HG02973 (cell line): ENCODE results near the gene TTYH1.
"Not testable (repeated sequence)": the region's sequence is repeated elsewhere in the genome, so short reads cannot be mapped to it uniquely, and the experiment has no call there.

Experiments used
- ATAC-seq: cut with Tn5 transposase; IDR thresholded peaks from one replicate; pipeline ENCODE4 v1.9.1; 2021; ENCODE audit warnings: moderate library complexity; ENCODE audit not compliant: unreplicated experiment

TTYH1 gene

DNA sequence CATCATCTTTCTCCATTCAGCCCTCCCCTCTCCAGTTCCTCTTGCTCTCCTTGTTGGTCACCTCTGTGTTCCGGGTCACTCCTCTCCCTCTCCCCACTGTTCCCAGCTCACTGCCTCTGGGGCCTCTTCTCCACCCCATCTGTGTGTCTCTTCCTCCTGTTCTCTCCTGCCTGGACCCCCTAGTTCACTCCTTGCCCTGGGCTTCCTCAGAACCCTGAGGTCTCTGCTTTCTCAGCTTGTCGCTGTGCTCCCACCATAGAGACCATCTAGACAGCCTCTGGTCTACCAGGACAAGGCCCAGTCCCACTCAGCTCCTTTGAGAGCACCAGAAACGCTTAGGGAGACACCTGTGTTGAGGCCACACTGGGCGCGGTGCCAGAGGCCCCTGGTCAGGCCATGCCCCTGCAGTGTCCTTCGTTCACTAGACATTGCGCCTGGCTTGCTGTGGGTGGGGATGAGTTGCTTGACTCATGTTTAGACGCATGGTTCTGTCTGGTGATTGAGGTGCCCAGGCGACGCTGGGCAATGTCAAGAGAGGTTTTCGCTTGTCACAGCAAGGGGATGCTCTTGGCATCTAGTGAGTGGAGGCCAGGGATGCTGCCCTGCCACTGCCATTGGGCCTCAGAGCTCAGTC is 43.5 kb downstream of the TTYH1 start:
- no peak for ATAC-seq

DNA sequence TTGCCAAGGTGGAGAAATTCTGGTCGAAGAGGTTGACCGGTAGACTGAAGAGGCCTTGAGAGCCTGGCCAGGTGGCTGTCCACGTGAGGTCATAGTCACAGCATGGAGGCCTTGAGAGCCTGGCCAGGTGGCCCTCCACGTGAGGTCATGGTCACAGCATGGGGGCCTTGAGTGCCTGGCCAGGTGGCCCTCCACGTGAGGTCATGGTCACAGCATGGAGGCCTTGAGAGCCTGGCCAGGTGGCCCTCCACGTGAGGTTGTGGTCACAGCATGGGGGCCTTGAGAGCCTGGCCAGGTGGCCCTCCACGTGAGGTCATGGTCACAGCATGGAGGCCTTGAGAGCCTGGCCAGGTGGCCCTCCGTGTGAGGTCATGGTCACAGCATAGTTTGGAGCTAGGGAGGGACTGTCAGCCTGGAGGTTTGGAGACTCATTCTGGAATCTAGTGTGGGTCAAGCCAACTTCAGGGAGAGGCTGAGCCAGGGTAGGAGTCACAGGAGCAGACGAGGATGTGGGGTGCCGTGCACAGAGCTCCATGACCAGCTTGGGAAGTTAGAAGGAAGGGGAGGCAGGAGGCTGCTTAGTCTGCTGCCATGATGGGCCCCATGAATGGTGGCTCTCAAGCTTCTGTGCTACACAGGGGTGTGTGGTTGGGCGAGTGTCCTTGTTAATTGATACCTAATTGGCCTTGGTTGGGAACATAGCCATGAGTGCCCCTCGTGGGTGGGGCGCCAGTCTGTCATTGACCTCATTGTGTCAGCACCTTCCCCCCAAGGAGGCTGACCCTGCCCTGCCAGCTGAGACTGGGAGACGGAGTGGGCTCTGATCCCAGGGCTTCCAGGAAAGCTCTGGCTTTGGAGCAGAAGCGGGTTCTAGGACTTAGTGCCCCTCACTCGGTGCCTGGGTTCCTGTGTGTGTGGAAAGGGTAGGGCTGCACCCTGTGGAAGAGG is 44.3 kb downstream of the TTYH1 start:
- no peak for ATAC-seq

DNA sequence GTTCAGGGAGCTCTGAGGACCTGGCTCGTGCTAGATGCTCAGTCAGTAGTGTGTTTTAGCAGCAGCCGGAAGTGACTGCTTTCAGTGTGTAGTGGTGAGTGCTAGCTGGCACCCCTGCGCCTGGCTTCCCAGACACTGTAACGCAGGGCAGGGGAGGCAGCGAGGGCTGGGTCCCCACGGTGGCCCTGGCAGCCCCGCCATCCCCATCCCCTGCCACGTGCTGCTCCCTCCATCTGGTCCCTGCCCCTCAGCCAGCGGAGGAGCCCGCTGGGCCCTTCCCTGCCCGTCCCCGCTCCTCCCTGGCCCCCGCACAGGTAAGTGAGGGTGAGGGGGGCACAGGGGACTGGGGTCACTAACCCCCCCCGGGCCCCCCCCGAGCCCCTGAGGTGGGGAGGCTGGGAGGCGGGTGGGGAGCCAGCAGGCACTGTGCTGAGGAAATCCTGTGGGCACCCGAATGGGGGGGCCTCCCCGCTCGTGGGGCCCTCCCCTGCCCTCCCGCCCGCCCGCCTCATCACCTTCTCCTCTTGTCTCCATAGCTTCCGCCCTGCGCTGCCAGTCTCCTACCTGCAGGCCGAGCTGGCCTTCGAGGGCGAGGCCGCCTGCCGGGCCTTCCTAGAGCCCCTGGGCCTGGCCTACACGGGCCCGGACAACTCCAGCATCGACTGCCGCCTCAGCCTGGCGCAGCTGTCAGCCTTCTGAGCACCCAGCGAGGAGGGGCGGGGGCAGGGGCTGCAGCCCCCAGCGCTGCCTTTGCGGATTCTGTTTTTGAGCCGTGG is 45.2 kb downstream of the TTYH1 start:
- no peak for ATAC-seq

DNA sequence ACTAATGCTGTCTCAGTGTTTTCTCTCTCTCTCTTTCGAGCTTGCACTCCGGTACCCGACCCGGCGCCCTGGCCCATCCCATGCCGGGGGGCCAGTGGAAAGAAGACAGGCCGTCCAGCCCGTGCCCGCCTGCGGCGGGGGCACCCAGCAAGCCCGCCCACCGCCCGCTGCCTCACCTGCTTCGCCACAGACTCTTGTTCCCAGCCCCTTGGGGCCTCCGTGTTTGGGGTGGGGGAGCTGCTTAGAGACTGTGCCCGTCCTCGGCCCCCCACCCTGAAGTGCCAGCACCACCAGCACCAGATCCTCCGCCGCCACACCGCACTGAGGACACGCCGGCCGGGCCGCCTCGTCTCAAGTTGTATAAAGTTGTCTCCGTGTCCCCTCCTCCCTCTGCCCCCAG is 45.9 kb downstream of the TTYH1 start:
- no peak for ATAC-seq

DNA sequence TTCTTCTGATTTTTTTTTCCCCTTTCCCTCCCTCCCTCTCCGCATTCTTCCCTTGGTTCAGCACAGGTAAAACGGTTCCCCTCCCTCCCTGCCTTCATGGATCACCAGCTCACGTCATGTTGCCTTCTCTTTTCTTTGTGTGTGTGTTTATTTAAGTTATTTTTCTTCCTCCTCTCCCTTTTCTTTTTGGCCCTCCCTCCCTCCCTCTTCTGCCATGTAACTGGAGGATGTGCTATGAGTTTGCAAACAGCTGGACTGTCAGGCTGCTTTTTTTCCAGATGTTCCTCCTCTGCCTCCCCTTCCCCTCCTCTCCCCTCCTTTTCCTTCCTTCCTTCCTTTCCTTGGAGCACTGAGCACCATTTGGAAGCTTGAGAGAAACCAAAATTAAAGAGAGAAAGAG is 46.3 kb downstream of the TTYH1 start:
- ATAC-seq = no peak

DNA sequence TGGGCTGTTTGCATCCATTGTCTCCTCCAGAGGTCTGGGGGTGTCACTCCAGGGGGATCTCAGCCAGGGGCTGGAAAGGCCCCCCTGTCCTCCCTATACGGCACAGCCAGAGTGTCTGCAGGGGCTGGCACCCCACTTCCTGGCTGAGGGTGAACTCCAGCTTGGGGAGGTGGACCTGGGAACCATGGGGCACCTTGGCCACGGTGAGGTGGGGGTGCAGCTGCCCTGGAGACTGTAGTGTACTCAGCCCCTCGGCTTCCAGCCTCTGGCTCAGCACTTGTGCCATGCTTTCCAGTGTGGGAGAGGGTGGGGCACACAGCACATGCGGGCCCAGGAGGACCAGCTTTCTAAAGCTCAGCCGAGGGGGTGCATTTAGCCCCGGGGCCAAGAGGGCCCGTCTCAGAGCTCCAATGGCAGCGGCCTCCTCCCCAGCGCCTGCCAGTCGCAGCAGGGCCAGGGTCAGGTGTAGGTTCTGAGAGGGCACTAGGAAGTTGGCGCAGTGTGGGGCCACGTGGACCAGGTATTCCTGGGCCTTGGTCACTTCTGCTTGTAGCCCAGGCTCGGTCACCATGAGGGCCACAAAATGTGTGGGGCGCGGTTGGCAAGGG is 46.9 kb downstream of the TTYH1 start:
- no peak for ATAC-seq

DNA sequence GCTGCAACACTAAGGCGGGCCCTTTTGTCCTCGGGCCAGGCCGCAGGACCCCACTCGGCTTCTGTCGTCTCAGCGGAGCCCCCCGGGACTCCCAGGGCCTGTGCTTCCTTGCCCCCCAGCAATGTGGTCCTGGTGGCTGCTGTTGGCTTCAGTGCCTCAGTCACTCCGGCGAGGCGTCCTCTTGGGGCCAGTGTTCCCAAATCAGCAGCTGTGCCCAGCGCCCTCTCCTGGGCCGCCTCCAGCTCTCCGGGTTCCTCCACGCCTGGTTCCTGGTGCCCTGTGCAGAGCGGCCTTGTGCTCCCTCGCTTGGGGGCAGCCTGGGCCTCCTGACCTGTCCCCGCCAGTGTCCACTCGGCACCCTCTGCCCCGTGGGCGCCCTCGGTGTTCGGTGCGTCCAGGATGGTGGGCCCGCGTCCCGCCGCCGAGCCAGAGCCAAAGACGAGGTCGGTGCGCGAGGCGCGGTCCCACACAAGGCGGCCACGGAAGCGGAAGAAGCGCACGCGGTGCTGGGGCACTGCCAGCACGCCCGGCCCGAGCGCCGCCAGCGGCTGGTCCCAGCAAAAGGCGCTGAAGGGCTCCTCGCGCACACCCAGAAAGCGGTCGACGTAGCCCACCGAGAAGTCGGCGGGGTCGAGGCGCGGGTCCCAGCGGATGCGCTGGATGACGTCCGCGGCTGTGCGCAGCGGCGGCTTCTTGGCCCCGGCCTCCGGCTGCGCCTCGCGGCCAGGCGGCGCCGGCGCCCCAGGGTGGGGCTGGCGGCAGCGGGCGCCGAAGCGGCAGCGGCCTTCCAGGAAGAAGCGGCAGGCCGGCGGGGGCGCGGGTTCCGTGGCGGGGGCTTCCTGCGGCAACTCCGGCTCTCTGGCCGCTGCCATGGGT is 47.6 kb downstream of the TTYH1 start:
- peak; percentile 11 for ATAC-seq

DNA sequence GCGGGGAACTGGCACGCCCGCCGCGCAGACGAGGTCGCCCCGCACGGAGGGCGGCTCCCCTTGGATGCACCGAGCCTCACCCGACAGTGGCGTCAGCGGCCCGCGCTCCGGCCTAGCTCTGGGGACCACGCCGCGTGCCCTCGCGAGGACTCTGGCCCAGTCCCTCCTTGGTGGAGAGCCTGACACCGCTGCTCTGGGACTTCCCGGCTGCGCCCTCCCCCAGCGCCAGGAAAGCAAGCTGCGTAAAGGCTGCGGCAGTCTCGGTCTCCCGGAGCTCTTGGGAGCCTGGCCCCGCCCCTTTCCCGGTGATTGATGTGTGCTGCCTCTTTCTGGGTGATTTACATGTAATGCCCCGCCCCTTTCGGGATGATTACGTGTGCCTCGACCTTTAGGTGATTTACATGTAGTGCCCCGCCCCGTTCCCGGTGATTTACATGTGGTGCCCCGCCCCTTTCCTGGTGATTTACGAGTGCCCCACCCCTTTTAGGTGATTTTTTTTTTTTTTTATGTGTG is 48.3 kb downstream of the TTYH1 start, which contains the start of gene LENG9:
TSS of gene LENG9 (minus strand) at position 248 of the 513 bp plus-strand sequence. CDS start 252 bp downstream, outside the sequence.
- peak; percentile 48 for ATAC-seq

DNA sequence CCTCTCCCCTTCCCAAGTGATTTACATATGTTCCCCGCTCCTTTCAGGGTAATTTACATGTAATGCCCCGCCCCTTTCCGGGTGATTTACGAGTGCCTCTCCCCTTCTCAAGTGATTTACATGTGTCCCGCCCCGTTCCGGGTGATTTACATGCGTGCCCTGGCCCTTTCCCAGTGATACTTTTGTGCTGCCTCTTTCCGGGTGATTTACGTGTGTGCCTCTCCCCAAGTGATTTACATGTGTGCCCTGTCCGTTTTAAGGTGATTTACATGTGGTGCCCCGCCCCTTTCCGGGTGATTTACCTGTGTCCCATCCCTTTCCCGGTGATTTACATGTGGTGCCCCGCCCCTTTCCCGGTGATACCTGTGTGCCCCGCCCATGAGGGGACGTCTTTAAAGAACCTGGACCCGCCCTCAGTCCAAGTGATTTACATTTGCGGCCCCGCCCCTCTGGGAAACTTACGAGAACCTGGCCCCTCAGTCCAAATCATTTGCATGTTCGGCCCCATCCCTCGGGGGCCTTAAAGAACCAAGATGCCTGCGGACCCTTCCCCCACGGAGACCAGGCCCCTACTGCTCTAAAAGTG is 48.9 kb downstream of the TTYH1 start:
- peak; percentile 31 for ATAC-seq

DNA sequence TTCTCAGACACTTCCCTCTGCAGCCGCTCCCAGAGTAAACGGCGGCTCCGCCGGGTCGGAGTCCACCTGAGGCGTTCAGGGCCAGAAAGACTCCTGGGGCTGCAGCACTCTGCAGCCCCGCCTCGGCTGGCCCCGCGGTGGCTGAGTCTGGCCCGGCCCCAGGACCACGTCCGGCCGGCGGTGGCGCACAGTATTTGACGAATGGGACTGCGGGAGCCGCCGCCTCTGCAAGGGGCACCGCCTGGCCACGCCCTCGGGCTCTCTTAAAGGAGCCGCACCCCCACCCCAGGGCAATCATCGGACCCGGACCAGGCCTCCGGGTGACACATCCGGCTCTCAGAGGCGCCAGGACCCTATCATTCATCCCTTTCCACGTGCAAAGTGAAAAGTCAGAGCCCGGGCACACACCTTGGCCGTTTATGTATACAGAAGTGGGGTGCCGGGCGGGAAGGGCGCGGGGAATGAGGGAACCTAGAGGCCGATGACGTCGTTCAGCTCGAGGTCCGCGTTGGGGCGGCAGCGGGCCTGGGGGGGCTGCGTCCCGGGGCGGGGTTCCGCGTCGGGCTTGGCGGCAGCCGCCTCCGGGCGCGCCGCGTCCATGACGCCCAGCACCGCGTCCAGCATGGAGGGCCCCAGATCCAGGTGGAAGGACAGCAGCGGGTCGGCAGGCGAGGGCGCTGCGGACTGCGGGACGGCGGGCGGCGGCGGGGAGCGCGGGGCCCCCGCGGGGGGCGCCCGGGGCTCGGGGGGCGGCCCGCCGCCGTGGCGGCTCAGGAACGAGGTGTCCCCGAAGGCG is 49.6 kb downstream of the TTYH1 start:
- ATAC-seq = peak; percentile 34

DNA sequence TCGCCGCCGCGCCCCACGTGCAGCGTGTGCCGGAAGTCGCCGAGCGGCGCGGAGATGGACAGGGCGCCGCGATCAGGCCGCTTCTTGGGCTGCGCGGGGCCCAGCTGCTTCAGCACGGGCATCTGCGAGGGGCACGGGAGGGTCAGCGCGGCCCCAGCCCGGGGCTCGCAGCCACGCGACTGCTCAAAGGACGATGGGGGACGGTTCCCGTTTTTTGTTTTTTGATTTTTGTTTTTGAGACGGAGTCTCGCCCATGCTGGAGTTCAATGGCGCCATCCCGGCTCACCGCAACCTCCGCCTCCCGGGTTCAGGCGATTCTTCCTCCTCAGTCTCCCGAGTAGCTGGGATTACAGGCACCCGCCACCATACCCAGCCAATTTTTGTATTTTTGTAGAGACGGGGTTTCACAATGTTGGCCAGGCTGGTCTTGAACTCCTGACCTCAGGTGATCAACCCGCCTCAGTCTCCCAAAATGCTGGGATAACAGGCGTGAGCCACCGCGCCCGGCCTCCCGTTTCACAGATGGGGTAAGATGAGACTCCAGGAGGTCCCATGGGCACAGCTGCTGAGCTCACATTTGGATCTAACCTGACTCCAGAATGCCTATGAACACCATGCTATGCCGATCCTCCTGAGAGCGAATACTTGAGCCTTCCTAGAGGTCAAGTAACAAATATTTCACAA is 50.3 kb downstream of the TTYH1 start:
- ATAC-seq = no peak

DNA sequence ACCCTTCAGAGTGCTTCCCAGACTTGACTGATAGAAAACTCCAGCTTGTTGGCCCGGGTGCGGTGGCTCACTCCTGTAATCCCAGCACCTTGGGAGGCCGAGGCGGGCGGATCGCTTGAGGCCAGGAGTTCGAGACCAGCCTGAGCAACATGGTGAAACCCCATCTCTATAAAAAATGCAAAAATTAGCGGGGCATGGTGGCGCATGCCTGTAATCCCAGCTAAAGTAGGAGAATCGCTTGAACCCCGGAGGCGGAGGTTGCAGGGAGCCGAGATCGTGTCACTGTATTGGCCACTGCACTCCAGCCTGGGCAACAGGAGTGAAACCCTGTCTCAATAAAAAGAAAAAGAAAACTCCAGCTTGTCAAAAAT is 50.8 kb downstream of the TTYH1 start:
- not testable (repeated sequence) for ATAC-seq

DNA sequence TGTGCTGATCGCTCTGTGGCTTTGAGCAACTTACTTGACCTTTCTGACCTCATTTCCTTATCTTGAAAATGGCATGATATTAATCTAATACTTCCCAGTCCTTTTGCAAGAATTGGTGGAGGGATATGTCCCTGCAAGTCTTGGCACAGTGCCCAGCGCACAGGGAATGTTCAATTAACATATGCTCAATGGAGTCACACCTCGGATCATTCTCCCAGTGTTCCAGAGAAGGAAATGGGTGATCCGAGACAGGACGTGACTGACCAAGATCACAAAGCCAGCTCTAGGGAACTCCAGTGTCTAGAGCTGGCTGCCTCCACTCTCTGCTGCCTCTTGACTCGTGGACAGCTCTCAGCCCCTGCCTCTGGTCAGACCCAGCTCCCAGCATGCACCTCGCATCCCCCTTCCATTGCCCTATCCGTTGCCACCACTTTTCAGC is 54.3 kb downstream of the TTYH1 start:
- no peak for ATAC-seq

DNA sequence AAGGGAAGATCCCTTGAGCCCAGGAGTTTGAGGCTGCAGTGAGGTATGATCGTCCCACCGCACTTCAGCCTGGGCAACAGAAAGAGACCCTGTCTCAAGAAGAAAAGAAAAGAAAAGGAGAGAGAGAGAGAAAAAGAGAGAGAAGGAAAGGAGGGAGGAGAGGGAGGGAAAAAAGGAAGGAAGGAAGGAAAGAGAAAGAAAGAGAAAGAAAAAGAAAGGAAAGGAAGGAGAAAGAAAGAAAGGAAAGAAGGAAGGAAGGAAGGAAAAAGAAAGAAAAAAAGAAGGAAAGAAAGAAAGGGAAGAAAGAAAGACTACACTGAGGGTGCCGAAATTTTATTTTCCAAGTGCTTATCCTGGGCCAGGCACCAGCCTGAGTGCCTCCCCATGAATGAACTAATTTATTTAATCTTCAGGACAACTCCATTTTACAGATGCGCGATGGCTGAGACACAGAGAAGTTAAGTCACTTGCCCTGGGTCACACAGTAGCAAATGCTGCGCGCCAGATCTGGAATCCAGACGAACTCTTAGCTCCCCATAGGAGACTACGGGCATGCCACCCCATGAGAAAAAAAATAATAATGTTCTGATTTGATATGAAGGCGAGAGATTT is 55.1 kb downstream of the TTYH1 start:
- no peak for ATAC-seq

DNA sequence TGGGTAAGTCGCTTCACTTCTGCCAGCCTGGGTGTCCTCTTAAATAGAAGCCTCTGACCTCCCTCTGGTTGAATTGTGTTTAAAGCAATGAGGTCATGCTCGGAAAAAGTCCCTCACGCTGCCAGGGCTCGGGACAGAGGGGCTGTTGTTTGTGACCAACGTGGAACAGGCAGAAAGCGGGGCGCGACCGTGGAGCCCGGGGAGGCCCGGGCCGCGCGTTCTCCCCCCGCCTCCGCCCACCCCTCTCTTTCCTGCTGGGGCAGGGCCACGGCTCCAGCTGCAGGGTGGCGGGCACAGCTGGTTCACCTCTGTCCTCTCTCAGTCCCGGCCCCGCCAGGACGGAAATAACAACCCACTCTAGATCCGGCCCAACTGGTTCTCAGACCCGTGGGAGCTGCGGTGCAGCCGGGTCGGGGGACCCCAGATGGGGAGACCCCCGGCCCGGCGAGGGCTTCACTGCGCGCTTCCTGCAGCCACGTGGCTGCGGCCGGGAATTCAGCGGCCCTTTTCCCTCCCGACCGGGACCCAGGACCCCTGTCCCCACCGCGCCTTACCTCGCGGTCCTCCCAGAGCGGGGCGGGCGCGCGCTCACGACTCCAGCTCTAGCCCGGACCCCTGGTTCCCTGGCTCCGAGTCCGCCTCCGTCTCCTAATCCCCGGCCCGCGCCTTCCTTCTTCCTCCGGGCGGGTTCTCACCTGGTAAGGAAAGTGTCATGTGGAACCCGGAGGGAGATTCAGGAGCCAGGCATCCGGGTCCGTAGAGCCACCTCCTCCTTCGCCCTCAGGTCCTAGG is 55.9 kb downstream of the TTYH1 start:
- ATAC-seq = no peak

DNA sequence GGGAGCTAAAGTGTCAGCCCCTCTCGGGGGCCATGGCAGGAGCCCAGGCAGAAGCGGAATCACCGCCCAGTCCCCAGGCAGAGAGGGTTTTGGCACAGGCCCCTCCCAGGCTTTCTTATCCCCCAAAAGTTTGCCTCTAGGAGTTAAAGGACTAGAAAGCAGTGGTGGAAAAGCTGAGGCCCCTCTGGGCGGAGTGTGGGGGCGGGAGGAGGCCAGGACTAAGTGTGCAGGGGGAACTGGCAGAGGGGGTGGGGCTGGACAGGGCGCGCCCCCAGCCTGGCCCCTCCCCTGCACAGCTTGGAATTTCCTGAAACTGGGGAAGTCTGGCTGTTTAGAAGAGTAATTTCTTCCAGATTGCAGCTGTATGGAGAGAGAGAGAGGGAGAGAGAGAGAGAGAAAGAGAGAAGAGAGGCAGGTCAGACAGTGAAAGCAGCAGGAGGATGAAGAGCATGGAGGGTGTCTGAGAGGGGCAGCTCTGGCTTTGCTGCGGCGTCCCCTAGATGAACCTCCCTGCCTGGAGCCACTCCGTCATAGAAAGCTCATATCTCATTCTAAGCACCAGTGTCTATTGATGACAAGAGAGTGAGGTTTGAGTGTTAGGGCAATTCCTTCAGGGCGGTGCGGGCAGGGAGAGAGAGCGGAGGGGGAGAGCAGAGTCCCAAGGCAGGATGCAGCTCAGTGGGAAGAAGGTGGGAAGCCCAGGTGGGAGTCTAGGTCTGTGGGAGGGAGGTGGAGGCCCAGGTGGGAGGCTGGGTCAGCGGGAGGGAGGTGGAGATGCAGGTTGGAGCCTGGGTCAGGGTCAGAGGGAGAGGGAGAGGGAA is 58.0 kb downstream of the TTYH1 start, which contains the start of gene CDC42EP5:
TSS of gene CDC42EP5 (minus strand) at position 226 of the 821 bp plus-strand sequence. CDS start 7,749 bp downstream, outside the sequence.
- no peak for ATAC-seq
